GM12865 (cell line): ENCODE data around the gene ERBB4.
A peak's percentile ranks its signal among the peaks of the same experiment; 100 is the strongest.

Experiments
- DNase-seq: peaks from one replicate; pipeline ENCODE4 v3.0.0; 2010; ENCODE audit warnings: low read depth
- H3K4me3 ChIP-seq: 2 replicates; pipeline ENCODE4 v1.5.1; 2011; ENCODE audit warnings: mild to moderate bottlenecking, low read depth, low read length, control low read depth
- TF ChIP-seq, protein P1 (sequence below): IDR thresholded peaks from 2 replicates; pipeline ENCODE4 v1.5.1; 2011; ENCODE audit warnings: low read length, control low read depth, low read depth, inconsistent platforms; ENCODE audit not compliant: insufficient read depth; ENCODE audit errors: missing control alignments

Gene ERBB4

GRCh38 chr2:212007972-212008371 lies 530.6 kb downstream of the ERBB4 start:
- TF ChIP-seq, protein P1, sequence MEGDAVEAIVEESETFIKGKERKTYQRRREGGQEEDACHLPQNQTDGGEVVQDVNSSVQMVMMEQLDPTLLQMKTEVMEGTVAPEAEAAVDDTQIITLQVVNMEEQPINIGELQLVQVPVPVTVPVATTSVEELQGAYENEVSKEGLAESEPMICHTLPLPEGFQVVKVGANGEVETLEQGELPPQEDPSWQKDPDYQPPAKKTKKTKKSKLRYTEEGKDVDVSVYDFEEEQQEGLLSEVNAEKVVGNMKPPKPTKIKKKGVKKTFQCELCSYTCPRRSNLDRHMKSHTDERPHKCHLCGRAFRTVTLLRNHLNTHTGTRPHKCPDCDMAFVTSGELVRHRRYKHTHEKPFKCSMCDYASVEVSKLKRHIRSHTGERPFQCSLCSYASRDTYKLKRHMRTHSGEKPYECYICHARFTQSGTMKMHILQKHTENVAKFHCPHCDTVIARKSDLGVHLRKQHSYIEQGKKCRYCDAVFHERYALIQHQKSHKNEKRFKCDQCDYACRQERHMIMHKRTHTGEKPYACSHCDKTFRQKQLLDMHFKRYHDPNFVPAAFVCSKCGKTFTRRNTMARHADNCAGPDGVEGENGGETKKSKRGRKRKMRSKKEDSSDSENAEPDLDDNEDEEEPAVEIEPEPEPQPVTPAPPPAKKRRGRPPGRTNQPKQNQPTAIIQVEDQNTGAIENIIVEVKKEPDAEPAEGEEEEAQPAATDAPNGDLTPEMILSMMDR: no peak

DNA sequence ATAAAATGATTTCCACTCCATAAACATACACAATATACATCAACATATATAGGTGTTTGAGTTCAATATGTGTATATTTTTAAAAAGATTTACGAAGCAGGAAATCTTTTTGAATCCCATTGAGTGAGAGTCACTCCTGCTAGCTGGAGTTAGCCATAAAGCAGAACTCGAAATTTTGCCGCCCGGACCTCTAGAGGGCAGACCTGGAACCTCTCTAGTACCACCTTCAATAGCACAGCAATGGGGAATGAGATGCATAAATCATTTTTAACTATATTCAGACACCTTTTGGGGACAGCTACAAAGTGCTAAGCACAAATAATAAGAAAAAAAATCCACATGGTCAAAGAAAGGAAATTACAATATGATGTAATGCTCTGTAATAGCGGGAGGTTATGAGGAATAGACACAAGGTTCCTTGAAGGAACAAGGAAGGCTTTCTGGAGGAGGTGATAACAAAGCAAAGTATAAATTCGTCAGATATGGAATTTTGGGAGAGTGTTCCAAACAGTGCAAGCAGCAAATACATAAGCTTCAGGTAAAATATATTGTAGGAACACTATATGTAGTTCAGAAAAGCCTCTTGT lies 533.4 kb downstream of the ERBB4 start:
- TF ChIP-seq, protein P1: peak; percentile 54
- DNase-seq: peak; percentile 35
- H3K4me3 ChIP-seq: no peak overlapping the region

More at GRCh38 chr2:212007972-212008371, 530.6 kb downstream of the ERBB4 start:
- DNase-seq: no peak
- no peak overlapping the region for H3K4me3 ChIP-seq

DNA sequence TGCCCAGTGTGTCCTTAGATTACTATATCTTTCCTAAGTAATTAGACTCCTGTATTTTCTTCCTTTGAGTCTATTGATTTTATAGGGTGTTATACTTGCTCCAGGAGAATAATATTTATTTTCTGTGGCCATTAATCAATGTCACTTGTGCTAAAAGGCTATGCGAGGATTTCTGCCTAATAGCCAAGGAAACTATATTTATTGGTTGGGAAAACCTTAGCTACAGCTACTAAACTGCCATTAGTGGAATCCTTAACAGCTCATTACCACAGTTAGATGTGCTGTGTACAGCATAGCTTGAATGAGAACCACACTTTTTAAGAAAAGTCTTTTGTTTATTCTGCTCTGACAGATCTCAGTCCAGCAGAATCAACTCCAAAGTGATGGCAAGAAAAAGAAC lies 537.3 kb downstream of the ERBB4 start:
- TF ChIP-seq, protein P1: no peak
- no peak overlapping the region for H3K4me3 ChIP-seq
- no peak for DNase-seq

- peak; percentile 13 for DNase-seq
- H3K4me3 ChIP-seq: no peak overlapping the region
- TF ChIP-seq, protein P1: no peak
These were observed 541.7 kb downstream of the ERBB4 start for GRCh38 chr2:211996857-211997256.

DNA sequence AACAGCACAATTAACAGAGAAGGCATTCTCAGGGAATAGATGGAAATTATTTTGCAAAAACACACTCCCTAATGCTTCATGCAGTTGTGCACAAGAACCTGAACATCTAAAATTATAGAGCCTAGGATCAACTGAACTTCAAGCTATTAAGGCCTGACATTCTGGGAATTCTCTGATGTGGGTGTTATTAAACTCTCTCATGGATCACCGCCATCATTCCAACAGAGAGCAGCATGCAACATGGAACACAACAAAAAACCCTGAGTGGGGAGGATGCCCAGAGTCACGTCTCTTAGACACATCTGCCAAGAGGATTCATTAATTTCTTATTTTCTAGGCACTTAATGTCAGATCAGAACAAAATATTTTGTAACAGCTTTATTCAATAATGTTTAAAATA lies 543.8 kb downstream of the ERBB4 start:
- no peak for DNase-seq
- TF ChIP-seq, protein P1: no peak

DNA sequence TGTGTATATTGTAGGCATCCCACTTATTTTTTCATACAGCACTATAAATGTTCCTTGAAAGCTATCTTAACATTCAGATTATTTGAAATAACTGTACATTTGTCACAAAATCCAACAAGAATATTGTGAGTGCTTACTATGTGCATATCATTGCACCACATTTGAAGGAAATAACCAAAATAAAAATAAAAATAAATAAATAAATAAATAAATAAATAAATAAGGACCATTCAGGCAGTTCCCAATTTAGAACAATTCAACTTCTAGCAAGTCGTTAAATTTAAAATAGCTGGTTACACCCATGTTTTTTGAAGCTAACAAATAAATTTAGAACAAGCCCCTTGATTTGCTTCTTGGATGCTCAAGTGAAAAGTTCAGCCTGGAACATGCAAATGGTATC lies 548.3 kb downstream of the ERBB4 start:
- DNase-seq: no peak
- TF ChIP-seq, protein P1: no peak
- H3K4me3 ChIP-seq: no peak overlapping the region

More for the DNA sequence above, 543.8 kb downstream of the ERBB4 start:
- no peak overlapping the region for H3K4me3 ChIP-seq

DNA sequence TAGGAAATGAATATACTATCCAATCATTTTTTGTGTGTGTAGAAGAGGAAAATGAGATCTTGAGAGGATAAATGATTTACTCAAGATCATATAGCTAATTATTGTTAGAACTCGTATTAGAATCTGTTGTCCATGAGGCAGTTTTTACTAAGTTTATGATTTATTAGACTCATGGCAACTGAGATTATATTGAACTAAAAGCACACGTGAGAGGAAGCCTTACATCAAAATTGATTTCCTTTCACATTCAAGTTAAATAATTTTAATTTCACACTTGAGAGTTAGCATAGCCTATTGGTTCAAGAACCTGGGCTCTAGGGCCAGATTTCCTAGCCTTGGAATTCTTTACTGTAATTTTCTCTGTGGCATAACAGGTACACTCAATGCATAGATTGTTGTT lies 552.3 kb downstream of the ERBB4 start:
- DNase-seq: no peak
- TF ChIP-seq, protein P1: no peak
- no peak overlapping the region for H3K4me3 ChIP-seq
